Cerebellar cortex (tissue), 1 donor: ENCODE results near the gene NFAT5.
"Not testable (repeated sequence)": the region's sequence is repeated elsewhere in the genome, so short reads cannot be mapped to it uniquely, and the experiment has no call there.

ENCODE experiments used
- DNase-seq: peaks from one replicate; pipeline ENCODE4 v3.0.0-alpha.2; 2015; ENCODE audit warnings: low spot score

NFAT5 gene

GRCh38 chr16:69565671-69566239, at the start of gene NFAT5:
NFAT5 (plus strand) TSS chr16:69565966; CDS start chr16:69566302, 336 bp downstream.
- peak; percentile 88 for DNase-seq

- not testable (repeated sequence) for DNase-seq
These were observed 47.9 kb upstream of the NFAT5 start for GRCh38 chr16:69517914-69518313.

- no peak for DNase-seq
These were observed 45.4 kb upstream of the NFAT5 start for GRCh38 chr16:69520413-69520799.

- DNase-seq = no peak
These were observed 44.8 kb upstream of the NFAT5 start for GRCh38 chr16:69520800-69521602.

GRCh38 chr16:69522041-69522578, 43.7 kb upstream of the NFAT5 start:
- DNase-seq = no peak

- DNase-seq = peak; percentile 68
These were observed 42.9 kb upstream of the NFAT5 start for GRCh38 chr16:69522732-69523404.

GRCh38 chr16:69523566-69524305, 42.0 kb upstream of the NFAT5 start:
- DNase-seq = no peak

GRCh38 chr16:69526831-69527655, 38.7 kb upstream of the NFAT5 start:
- DNase-seq = no peak

- DNase-seq = no peak
These were observed 33.8 kb upstream of the NFAT5 start for GRCh38 chr16:69531988-69532387.

GRCh38 chr16:69532641-69533455, 32.9 kb upstream of the NFAT5 start:
- peak; percentile 31 for DNase-seq

- DNase-seq = no peak
These were observed 31.0 kb upstream of the NFAT5 start for GRCh38 chr16:69534720-69535119.

GRCh38 chr16:69535123-69536050, 30.4 kb upstream of the NFAT5 start:
- DNase-seq = no peak

GRCh38 chr16:69537706-69538080, 28.1 kb upstream of the NFAT5 start:
- no peak for DNase-seq

GRCh38 chr16:69538808-69539207, 27.0 kb upstream of the NFAT5 start:
- no peak for DNase-seq

GRCh38 chr16:69542974-69543373, 22.8 kb upstream of the NFAT5 start:
- no peak for DNase-seq

- DNase-seq = no peak
These were observed 21.7 kb upstream of the NFAT5 start for GRCh38 chr16:69544088-69544487.

GRCh38 chr16:69546663-69547062, 19.1 kb upstream of the NFAT5 start:
- DNase-seq = not testable (repeated sequence)

- no peak for DNase-seq
These were observed 12.4 kb upstream of the NFAT5 start for GRCh38 chr16:69553332-69553731.

- DNase-seq = no peak
These were observed 11.3 kb upstream of the NFAT5 start for GRCh38 chr16:69554495-69554894.
